Activated naive CD4-positive, alpha-beta T cell treated with Interleukin-2 at 50 U/mL for 16 hours (primary cell): ENCODE results near the gene VRK2.
"Not testable (repeated sequence)": the region's sequence is repeated elsewhere in the genome, so short reads cannot be mapped to it uniquely, and the experiment has no call there.

Experiments
- DNase-seq: peaks from one replicate; pipeline ENCODE4 v3.0.0-alpha.2; 2020

VRK2 gene

DNA sequence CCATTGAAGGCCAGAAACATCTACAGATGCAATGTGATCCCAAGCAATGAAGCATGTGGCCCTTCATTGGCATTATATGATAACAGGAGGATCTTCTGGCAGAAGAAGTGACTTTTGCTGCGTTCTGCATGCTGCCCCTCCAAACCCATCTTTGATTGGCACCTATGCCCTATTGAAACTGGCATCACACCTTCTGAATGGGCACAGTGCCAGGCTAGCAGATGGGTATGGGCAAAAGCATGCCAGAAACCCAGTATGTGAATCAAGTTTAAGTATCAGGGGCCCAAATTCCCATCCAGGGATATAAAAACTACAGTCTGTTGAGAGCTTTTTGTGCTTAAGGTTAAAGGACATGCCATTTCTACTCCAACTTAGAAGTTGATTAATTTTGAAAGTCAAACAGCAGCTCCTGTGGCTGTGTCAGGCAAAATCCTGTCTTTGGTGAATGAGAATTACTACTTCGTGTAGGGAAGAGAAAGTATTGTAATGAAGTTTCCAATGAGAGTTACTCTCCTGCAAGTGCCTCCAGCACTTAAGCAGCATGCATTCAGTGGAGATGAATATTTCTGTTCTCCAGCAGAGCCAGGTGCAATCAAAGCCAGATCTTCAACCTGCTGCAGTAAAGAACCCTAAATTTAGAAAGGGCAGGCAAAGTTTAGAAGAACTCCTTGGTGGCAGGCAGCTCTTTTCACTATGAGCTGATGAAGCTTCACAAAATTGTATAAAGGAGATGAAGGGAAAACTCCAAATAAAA lies 8.6 kb downstream of the VRK2 start:
- DNase-seq: no peak

DNA sequence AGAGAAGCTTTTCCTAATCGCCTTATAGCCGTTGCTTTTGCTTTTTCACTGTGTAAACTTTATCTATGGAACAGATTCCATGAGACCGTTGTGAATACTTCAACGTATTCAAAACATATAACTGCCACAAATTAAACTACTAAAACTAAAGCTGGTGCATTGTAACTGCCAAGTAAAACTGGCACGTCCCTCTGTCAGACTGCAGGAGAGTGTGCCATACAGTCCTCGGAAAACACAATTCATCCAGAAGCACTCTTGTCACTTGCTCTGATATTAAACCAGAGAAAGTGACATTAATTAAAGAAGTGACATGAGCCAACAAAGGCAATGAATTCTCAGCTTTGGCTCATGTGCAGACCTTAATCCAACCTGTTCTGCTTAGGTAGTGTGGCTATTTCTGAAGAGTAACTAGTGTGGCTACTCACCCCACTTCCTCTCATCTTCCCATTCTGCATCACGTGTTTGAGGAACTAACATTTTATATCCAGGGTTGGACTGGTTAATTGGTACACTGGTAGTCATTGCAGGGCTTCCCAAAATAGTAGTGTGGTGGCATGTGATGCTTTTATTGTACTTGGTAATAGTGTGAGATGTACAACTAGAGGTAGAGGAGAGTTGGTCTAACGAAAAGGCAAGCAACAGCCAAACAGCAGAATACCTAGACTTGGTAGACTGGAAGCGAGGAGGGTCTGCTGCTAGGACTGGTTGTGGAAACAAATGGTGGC lies 9.7 kb downstream of the VRK2 start:
- no peak for DNase-seq

DNA sequence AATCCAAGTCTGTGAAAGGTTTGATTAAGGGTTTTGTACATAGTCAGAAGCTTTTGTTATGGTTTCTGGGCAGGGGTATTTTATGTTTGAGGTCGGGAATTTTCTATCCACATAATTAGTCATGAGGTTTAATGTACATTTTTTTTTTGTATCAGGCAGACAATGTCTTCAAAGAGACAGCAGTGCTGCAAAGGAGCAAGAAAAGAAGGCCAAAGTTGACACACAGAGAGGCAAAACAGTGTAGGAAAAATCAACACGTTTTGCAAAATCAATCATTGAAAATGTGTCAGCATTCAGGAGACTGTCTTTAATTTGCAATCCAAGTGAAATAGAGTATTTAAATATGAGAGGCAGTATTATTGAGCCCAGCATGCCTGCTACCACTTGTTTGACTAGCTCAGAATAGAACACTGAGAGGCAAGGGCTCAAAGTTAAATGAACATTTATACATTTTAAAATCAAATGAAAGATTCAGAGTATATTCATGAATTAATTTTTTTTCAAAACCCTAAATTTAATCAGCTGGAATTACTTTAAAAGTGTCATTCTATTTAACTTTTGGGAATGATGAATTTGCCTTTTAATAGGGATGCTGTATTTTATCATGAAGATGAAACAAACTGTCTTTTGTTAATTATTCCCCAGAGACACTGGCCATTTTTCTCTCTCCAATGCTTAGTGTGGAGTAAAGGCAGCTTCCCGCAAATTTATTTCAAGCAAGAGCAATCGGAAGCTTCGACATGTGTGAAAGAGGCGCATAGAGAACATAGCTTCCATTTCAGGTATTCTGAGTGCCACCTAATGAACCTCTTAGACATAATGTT lies 11.3 kb downstream of the VRK2 start:
- no peak for DNase-seq

DNA sequence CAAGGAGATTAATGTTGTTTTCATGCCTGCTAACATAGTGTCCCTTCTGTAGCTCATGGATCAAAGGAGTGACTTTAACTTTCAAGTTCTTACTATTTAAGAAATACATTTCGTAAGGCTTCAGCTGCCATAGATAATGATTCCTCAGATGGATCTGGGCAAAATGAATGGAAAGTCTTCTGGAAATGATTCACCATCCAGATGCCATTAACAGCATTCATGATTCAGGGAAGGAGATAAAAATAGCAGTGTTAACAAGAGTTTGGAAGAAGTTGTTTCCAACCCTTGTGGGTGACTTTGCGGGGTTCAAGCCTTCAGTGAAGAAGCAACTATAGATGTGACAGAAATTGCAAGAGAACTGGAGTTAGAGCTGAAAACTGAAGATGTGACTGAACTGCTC lies 17.0 kb downstream of the VRK2 start:
- no peak for DNase-seq

DNA sequence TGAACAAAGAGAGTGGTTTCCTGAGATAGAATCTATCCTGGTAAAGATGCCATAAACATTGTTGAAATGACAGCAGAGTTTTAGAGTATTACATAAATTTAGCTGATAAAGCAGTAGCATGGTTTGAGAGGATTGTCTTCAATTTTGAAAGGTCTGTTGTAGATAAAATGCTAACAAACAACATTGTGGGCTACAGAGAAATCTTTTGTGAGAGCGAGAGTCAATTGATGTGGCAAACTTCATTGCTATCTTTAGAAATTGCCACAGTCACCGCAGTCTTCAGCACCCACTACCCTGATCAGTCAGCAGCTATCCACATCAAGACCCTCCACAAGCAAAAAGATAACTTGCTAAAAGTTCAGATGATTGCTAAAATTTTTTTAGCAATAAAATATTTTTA lies 17.5 kb downstream of the VRK2 start:
- no peak for DNase-seq

DNA sequence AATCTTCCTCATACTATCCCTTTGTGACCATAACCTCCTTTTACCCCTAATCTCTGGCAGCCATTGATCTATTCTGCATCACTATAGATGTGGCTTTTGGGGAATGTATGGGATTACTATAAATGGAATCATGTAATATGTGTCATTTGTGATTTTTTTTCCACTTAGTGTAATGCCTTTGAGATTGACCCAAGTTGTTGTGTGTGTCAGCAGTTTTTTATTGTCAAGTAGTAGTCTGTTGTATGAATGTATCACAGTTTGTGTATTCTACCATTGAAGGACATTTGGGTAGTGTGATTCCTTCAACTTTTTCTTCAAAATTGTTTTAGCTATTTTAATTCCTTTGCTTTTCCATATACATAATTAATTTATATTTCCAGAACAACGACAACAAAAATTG lies 18.6 kb downstream of the VRK2 start:
- DNase-seq: no peak

DNA sequence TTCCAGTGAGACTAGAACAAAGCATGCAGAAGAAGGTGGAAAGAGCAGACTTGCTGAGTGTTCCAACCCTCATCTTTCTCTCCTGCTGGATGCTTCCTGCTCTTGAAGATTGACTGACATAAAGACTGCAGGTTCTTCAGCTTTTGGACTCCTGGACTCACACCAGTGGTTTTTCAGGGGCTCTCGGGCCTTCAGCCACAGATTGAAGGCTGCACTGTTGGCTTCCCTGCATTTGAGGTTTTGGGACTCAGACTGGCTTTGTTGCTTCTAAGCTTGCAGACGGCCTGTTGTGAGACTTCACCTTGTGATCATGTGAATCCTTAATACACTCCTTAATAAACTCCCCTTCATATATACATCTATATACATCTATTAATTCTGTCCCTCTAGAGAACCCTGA lies 20.4 kb downstream of the VRK2 start:
- DNase-seq: no peak

DNA sequence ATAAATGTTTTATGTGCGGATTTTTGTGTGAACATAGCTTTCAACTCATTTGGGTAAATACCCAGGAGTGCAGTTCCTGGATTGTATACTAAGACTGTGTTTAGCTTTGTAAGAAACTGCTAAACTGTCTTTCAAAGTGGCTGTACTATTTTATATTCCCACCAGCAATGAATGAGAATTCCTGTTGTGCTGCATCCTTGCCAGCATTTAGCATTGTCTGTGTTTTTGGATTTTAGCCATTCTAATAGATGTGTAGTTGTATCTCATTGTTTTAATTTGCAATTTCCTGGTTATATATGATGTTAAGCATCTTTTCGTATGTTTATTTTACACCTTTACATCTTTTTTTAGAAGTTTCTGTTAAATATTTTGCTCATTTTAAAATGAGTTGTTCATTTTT lies 24.2 kb downstream of the VRK2 start:
- no peak for DNase-seq

DNA sequence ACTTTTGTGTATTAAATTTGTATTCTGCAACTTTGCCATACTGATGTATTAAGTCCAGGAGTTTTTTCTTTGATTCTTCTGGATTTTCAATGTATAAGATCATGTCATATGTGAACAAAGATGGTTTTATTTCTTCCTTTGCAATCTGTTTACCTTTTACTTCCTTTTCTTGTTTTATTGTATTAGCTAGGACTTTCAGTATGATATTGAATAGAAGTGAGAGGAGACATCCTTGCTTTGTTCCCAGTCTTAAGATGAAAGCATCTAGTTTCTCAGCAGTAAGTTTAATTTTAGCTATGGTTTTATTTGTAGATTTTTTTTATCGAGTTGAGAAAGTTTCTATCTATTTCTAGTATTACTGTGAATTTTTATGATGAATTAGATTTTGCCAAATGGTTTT lies 25.5 kb downstream of the VRK2 start:
- DNase-seq: no peak

DNA sequence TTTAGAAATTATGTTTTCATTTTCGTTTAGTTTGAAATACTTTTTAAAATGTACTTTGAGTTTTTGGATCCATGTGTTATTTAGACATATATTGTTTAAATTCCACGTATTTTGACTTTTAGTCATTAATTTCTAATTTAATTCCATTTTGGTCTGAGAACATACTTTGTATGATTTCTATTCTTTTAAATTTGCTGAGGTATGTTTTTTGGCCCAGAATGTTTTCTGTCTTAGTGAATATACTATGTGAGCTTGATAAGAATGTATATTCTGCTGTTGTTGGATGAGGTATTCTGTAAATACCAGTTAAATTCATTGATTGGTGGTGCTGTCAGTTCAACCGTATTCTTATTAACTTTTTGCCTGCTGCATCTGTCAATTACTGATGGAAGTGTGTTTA lies 26.4 kb downstream of the VRK2 start:
- no peak for DNase-seq

DNA sequence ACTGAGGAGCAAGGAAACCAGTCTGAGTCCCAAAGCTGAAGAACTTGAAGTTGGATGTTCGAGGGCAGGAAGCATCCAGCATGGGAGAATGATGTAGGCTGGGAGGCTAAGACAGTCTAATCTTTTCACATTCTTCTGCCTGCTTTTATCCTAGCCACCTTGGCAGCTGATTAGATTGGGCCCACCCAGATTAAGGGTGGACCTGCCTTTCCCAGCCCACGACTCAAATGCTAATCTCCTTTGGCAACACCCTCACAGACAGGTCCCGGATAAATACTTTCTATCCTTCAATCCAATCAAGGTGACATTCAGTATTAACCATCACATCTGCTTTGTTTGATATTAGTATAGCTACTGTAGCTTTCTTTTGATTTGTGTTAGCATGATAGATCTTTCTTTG lies 27.1 kb downstream of the VRK2 start:
- DNase-seq: no peak

DNA sequence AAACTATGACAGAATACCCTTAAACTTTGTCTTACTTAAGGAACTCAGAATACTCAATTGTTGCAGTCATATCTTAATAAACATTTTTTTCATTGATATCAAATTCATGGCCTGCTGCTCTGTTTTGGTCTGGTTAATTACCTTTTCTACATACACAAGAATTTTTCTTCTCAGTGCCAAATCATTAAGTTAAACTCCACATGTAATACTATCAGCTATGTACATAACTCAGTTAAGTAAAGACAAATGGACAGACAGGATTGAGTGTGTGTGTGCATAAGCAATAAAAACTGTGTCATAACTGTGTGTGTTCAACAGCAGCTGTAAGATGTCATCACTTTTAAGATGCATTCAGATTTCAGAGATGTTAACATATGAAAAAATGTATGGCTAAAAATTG lies 34.4 kb downstream of the VRK2 start:
- no peak for DNase-seq

DNA sequence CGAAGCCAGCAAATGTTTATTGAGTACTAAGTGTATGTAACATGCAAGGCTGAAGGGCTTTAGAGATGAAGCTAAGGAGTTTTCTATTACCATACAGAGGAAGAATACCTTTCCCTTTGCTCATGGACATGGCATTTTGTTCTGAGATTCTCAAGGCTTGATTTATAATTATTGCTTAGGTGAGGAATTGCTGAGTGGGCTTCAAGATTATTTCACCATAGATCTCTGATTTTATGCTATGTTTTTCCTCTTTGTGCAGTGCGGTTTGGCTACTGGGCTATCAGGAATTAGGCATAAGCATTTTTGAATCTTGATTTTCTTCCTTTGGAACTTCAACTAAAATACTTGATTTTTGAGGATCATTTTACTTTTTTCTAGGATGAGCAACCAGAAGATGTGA lies 42.5 kb downstream of the VRK2 start:
- no peak for DNase-seq

DNA sequence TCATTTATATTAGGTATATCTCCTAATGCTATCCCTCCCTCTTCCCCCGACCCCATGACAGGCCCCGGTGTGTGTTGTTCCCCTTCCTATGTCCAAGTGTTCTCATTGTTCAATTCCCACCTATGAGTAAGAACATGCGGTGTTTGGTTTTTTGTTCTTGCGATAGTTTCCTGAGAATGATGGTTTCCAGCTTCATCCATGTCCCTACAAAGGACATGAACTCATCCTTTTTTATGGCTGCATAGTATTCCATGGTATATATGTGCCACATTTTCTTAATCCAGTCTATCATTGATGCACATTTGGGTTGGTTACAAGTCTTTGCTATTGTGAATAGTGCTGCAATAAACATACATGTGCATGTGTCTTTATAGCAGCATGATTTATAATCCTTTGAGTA lies 46.2 kb downstream of the VRK2 start:
- DNase-seq: not testable (repeated sequence)

DNA sequence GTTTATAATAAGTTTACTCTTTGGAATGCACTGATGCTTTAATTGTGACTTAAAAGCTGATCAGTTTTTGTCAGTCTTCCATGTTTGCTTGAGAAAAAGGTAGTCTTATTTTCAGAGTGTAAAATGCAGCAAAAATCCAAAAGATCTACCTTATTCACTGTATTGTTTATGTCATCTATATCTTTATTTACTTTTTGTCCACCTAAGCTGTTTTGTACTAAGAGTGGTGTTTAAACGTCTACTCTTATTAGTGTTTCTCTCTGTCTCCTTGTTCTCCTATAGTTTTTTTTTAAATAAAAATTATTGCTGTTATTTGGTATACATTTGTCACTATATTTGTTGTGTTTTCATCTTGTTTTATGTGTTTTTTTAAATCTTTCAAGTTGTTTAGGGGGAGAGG lies 50.4 kb downstream of the VRK2 start:
- DNase-seq: no peak

DNA sequence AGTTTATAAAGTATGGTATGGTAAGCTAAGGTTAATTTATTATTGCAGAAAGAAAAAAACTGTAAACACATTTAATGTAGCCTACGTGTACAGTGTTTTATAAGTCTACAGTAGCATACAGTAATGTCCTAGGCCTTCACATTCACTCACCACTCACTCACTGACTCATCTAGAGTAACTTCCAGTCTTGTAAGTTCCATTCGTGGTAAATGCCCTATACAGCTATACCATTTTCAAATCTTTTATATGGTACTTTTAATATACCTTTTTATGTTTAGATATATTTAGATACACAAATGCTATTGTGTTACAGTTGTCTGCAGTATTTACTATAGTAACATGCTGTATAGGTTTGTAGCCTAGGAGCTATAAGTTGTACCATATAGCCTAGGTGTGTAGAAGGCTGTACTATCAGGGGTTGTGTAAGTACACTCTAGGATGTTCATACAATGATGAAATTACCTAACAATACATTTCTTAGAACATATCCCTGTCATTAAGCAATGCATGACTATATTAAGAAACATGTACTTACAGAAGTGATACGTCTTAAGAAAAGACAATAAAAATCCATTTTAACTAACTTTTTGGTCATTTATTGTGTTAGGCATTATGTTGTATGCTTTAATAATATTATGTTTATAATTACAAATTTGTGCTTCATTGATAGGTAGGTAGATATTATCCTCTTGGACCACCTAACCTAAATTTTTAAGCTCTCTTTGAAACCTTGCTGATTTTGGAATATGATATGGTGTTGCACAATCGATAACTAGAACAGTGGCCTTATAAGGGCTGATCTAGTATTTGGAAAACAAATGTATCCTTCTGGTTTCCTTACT lies 51.9 kb downstream of the VRK2 start:
- DNase-seq: no peak

DNA sequence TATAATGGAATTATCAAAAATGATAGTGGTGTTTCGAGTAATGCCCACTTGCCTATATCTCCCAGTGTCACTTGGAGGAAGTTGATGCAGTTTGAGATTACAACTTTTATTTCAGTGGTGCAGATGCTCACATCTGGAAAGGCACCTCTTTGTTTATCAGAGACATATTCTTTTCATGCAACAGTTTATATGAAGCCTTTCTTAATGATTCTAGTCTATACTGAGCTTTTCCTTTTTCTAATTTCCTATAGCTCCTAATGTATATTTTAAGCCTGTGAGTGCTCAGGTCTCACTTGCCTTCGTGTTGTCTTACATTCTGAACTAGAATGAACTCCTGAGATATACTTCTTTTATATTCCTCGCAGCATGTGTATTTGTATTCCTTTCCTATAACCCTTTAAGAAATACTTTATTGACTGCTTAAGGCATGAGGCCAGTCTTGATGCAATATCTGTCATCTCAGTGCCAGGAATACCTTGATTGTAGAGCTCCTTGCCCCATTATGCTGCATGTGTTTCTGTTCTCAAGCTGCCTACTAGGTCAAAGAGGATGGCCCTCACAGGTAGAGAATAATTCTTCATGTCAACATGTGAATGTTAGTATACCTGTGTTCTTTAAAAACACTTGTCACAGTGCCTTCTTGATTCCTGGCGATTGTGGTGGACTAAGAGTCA lies 52.6 kb downstream of the VRK2 start:
- no peak for DNase-seq

DNA sequence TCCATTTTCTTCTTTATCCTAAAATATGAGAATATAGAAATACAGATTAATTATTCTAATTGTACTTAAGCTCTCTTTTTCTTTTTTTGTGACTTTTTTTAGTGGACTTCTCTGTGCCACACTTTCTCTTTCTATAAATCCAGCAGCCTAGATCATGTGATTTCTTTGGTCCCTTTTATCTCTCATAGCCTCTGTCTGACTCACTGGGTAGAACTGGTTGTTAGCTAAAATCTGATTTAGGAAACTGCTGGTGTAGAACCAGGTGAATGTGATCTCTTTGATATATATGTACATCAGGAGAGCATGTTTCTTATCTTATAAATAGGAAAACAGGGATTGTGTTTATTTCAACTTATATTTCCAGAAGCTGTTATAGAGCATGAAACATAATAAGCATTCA lies 54.9 kb downstream of the VRK2 start:
- DNase-seq: no peak

DNA sequence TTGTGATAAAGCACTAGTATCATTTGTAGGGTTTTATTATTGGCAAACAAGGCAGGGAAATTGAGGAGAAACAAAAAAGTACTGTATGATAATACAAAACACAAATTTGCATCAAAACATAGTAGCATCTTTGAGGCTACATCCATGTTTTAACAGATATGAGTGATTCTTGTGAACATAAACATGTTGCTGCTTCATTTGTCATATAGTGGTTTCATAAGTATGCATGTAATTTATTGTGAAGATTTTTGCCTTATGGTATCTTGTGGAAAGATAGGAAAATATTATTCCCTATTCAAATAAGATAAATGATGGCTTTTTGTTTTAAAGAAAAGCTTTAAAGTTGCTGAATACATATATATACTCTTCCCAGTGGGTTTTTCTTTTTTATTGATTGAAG lies 60.3 kb downstream of the VRK2 start:
- no peak for DNase-seq

DNA sequence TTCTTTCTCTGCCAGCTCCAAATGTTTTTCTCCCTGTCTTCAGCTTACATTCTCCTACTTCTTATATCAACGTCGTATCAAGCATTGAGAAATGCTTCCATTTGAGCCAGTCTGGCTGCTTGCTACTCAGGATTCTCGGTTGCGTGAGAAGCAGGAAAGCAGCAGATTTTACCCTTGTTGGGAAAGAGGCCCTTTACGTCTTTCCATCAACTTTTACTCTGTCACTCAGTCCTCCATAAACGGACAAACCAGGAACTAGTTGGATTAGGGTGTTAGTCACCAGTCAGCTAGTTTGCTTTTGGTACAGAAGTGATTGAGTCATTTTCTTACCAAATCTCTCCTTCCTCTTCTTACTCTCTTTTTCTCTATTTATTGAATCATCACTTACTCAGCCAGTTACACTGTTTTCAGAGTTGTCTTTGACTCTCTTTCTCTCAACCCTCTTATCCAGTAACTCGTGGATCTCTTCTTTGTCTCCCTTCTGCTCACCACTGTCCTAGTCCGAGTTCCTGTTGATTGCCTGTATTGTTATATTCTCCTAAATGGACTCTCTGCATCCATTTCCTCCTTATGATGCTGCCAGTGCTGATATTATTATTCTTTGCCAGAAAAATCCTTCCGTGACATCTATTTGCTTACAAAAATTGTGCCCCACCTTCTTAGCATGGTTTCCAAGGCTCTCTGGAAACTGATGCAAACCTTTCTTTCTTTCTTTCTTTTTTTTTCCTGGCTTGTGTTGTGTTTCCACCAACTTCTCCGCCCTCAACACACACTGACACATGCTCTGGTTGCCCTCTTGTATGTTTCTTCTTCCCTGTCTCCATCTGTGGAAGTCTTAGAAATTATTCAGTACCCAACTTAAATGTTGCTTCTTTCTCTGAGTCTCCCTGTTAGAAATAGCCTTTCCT lies 61.5 kb downstream of the VRK2 start:
- no peak for DNase-seq

DNA sequence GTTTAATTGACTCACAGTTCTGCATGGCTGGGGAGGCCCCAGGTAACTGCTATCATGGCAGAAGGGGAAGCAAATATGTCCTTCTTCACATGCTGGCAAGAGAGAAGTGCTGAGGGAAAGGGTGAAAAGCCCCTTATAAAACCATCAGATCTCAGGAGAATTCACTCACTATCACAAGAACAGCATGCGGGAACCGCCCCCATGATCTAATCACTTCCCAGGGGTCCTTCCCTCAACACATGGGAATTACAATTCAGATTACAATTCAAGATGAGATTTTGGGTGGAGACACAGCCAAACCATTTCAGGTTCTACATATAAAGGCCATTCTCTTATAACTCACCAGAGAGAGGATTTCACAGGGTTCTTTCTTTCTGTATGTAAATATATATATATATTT lies 62.9 kb downstream of the VRK2 start:
- no peak for DNase-seq
